Lung (tissue), 13 donors: ENCODE data around the gene PPIL3. TPM values are rescaled to one million over a fixed set of nuclear protein-coding genes. Genes with fewer than 3 reads are reported as not detected.

ENCODE experiments used
- ATAC-seq: fragments of 200-7000 bp; cut with Tn5 transposase; one replicate; pipeline ENCODE4 v1.9.1; 2020; ENCODE audit warnings: moderate number of reproducible peaks; ENCODE audit not compliant: insufficient read depth, low FRiP score
- DNase-seq, 3 donors: peaks; one replicate each; pipeline ENCODE4 v3.0.0-alpha.2; 2013 to 2017
- H3K27ac ChIP-seq, 2 donors: one replicate each; pipeline ENCODE4 v1.5.1; 2013; ENCODE audit warnings: mild to moderate bottlenecking in 2 of 2, moderate library complexity in 2 of 2, control low read depth in 1 of 2, inconsistent platforms in 1 of 2, low read depth in 1 of 2, low read length in 1 of 2
- H3K27me3 ChIP-seq, 3 donors: one replicate each; pipeline ENCODE4 v1.5.1; 2013; ENCODE audit warnings: low read length in 2 of 3; ENCODE audit not compliant: control insufficient read depth in 3 of 3, insufficient read depth in 3 of 3
- H3K36me3 ChIP-seq, 4 donors: one replicate each; pipeline ENCODE4 v1.5.1; 2013; ENCODE audit warnings: low read length in 4 of 4, mild to moderate bottlenecking in 1 of 4, moderate library complexity in 1 of 4; ENCODE audit not compliant: control insufficient read depth in 4 of 4, insufficient read depth in 4 of 4
- H3K4me1 ChIP-seq, 5 donors: one replicate each; pipeline ENCODE4 v1.5.1; 2013; ENCODE audit warnings: low read length in 5 of 5, mild to moderate bottlenecking in 2 of 5, moderate library complexity in 1 of 5; ENCODE audit not compliant: control insufficient read depth in 5 of 5, insufficient read depth in 5 of 5
- H3K4me3 ChIP-seq: one replicate; pipeline ENCODE4 v1.5.1; 2013; ENCODE audit warnings: mild to moderate bottlenecking, control low read depth, moderate library complexity
- H3K9ac ChIP-seq, 2 donors: one replicate each; pipeline ENCODE4 v1.5.1; 2013; ENCODE audit warnings: low read length in 2 of 2, control low read depth in 1 of 2; ENCODE audit not compliant: insufficient read depth in 1 of 2
- H3K9me3 ChIP-seq, 4 donors: one replicate each; pipeline ENCODE4 v1.5.1; 2013; ENCODE audit warnings: low read length in 3 of 4, mild to moderate bottlenecking in 1 of 4, moderate library complexity in 1 of 4; ENCODE audit not compliant: control insufficient read depth in 4 of 4, insufficient read depth in 3 of 4
- CTCF ChIP-seq: IDR thresholded peaks from 2 replicates; pipeline ENCODE4 v1.5.1; 2012; ENCODE audit warnings: mild to moderate bottlenecking; ENCODE audit errors: control extremely low read depth, extremely low read depth
- WGBS, 2 donors: extraction: QIAGEN DNeasy Blood & Tissue Kit; methylation state at CpG; one replicate each; pipeline ENCODE4 v1.1.7; 2013; 5-methylcytosine and 5-hydroxymethylcytosine counted together
- polyA plus RNA-seq, 2 donors: library from polyadenylated mRNA; stranded (reverse); fragments of 200-250 nt; gene quantifications; one replicate each; pipeline ENCODE4 v1.2.1, GENCODE V29; 2013
- small RNA-seq: library from RNA; depleted of rRNA; stranded (forward); fragments of <200 nt; gene quantifications from one replicate; pipeline ENCODE3, GENCODE V24; 2014; ENCODE audit warnings: low replicate concordance
- total RNA-seq, 2 donors: library from RNA; depleted of rRNA in 1 of 2; stranded (reverse); fragments of >200 nt in 1 of 2; gene quantifications; one replicate each; pipeline ENCODE4 v1.2.1, GENCODE V29; 2014 to 2021
- donor health status: control.
- donor health status: control.
- donor health status: Bipolar disorder and iron deficiency.
- donor health status: healthy.
- donor health status: DM: yes; HTN: yes; CAD: no.

PPIL3 gene
- total and polyA plus RNA-seq, 4 donors = 8.6 to 81.1 (median 26.0) TPM

GRCh38 chr2:200821686-200822245 is 67.1 kb downstream of the PPIL3 start:
- Histone ChIP-seq H3K4me1 (no peaks in the 10 kb centered on the region), H3K36me3 (peaks cover 25 to 47% (median 38%) of the 10 kb centered on the region in 4 donors), H3K27ac (no peak overlapping the region), H3K9me3 (no peaks in the 10 kb centered on the region), H3K27me3 (no peaks in the 10 kb centered on the region), H3K9ac (no peak overlapping the region), H3K4me3 (no peak overlapping the region)
- ATAC-seq = no peak
- no peak for DNase-seq
- no peak for TF ChIP-seq CTCF
- 93 to 98% methylated on average over 6 of the region's 6 CpGs for WGBS, 2 donors

Small RNA genes lying within 50 kb of the gene (small RNA-seq; reads per million reads assigned to genes)
- gene RF00019 (not detected), gene RNA5SP115 (not detected), gene RNU6-312P (not detected), gene RNU6-31P (not detected), gene RNU6-762P (not detected)

Other genes starting within 250 kb of the PPIL3 start
- gene BZW1, start 77.2 kb downstream of the PPIL3 start, total RNA-seq = 100 to 1,000 TPM; 215 to 226 TPM
- gene BZW1, start 77.2 kb downstream of the PPIL3 start, polyA plus RNA-seq = 100 to 1,000 TPM in 1 of 2 donors, 10 to 100 TPM in 1; 37.4 to 126 TPM
- 100 to 1,000 TPM in 1 of 2 donors, 10 to 100 TPM in 1; 82.9 to 516 TPM for gene CLK1, start 24.4 kb downstream of the PPIL3 start, total RNA-seq
- 100 to 1,000 TPM in 1 of 2 donors, 10 to 100 TPM in 1; 69.1 to 528 TPM for gene CLK1, start 24.4 kb downstream of the PPIL3 start, polyA plus RNA-seq
- 10 to 100 TPM; 22.6 to 23.5 TPM for gene NIF3L1, start 294 bp upstream of the PPIL3 start, total RNA-seq
- 10 to 100 TPM; 15.8 to 23.4 TPM for gene NIF3L1, start 294 bp upstream of the PPIL3 start, polyA plus RNA-seq
- 10 to 100 TPM; 21.1 to 34.8 TPM for gene ORC2, start 74.6 kb upstream of the PPIL3 start, total RNA-seq
- 10 to 100 TPM in 1 of 2 donors, 1 to 10 TPM in 1; 6.0 to 11.6 TPM for gene ORC2, start 74.6 kb upstream of the PPIL3 start, polyA plus RNA-seq
- gene HYCC2, start 182.6 kb upstream of the PPIL3 start, total RNA-seq = 10 to 100 TPM; 25.2 to 36.4 TPM
- 1 to 10 TPM; 5.7 to 6.7 TPM for gene HYCC2, start 182.6 kb upstream of the PPIL3 start, polyA plus RNA-seq
- 10 to 100 TPM; 46.2 to 71.5 TPM for gene NDUFB3, start 182.9 kb upstream of the PPIL3 start, total RNA-seq
- gene NDUFB3, start 182.9 kb upstream of the PPIL3 start, polyA plus RNA-seq = 10 to 100 TPM; 86.7 to 87.5 TPM
- gene CFLAR, start 227.1 kb upstream of the PPIL3 start, total RNA-seq = 100 to 1,000 TPM; 294 to 345 TPM
- 100 to 1,000 TPM; 101 to 182 TPM for gene CFLAR, start 227.1 kb upstream of the PPIL3 start, polyA plus RNA-seq